GM12878 (cell line): ENCODE data around the gene CSH1. TPM values are rescaled to one million over a fixed set of nuclear protein-coding genes. Genes with fewer than 3 reads are reported as not detected.

Experiments
- ATAC-seq: fragments of 200-7000 bp; cut with Tn5 transposase; 3 replicates; pipeline ENCODE4 v1.9.1; 2020; ENCODE audit warnings: mild to moderate bottlenecking, moderate library complexity
- BruUV-seq: library from RNA; stranded (reverse); fragments of 400-500 nt; replicated peaks from 2 replicates; lab custom pipeline; 2021; lab: Mats Ljungman, UMichigan
- CTCF ChIA-PET: fragments of 300-600 bp; sonication (Branson Sonifier 250); formaldehyde crosslinking; extraction: SDS; loops from one replicate; lab custom pipeline; 2021; ENCODE audit warnings: inconsistent platforms; lab: Yijun Ruan, JAX
- POLR2A ChIA-PET: fragments of 350-600 bp; formaldehyde crosslinking; extraction: SDS; loops from one replicate; lab custom pipeline; 2021; ENCODE audit warnings: inconsistent platforms; lab: Charles Lee
- RAD21 ChIA-PET: fragments of 300-600 bp; sonication (Branson Sonifier 250); formaldehyde crosslinking; loops from one replicate; lab custom pipeline; 2023; ENCODE audit warnings: antibody characterized with exemption; ENCODE audit not compliant: unreplicated experiment; lab: Charles Lee
- SMC1A ChIA-PET: fragments of 300-600 bp; sonication (Branson Sonifier 250); formaldehyde crosslinking; loops from one replicate; lab custom pipeline; 2023; ENCODE audit not compliant: unreplicated experiment, uncharacterized antibody; lab: Charles Lee
- DNase-seq: peaks from one replicate; pipeline ENCODE4 v3.0.0-alpha.2; 2011; ENCODE audit warnings: low read depth, low spot score
- FAIRE-seq: peaks from 3 replicates; lab custom pipeline; 2011; peaks lifted over from hg19 to GRCh38; lab: Jason Lieb, UNC
- H2AFZ ChIP-seq: 2 replicates; pipeline ENCODE4 v1.6.0; 2011; ENCODE audit warnings: low read depth, low read length, control low read depth; ENCODE audit not compliant: control insufficient read depth
- H3K27ac ChIP-seq: 2 replicates; pipeline ENCODE4 v1.5.1; 2011; ENCODE audit warnings: control low read depth; ENCODE audit not compliant: control insufficient read depth, insufficient read depth
- H3K27me3 ChIP-seq, 2 experiments: replicated peaks in 1 of 2; 2 replicates each; pipeline versions ENCODE4 v1.6.0 to v1.6.1; 2011; ENCODE audit warnings: low read length in 1 of 2; ENCODE audit not compliant: control insufficient read depth in 2 of 2, insufficient read depth in 2 of 2
- H3K36me3 ChIP-seq, 2 experiments: 2 replicates each; pipeline ENCODE4 v1.5.1; 2011; ENCODE audit warnings: low read length in 1 of 2; ENCODE audit not compliant: control insufficient read depth in 2 of 2, insufficient read depth in 2 of 2
- H3K4me1 ChIP-seq: 2 replicates; pipeline ENCODE4 v1.6.1; 2011; ENCODE audit warnings: mild to moderate bottlenecking, low read length, moderate library complexity, mixed read lengths; ENCODE audit not compliant: control insufficient read depth, insufficient read depth
- H3K4me2 ChIP-seq: 2 replicates; pipeline ENCODE4 v1.6.0; 2011; ENCODE audit warnings: control low read depth; ENCODE audit not compliant: control insufficient read depth, insufficient read depth
- H3K4me3 ChIP-seq: fragments of 200-600 bp; sonication (generic); 2 replicates; pipeline ENCODE4 v1.5.1; 2016
- H3K79me2 ChIP-seq: 2 replicates; pipeline ENCODE4 v1.6.0; 2011; ENCODE audit warnings: low read length; ENCODE audit not compliant: control insufficient read depth, insufficient read depth
- H3K9ac ChIP-seq: 2 replicates; pipeline ENCODE4 v1.8.0; 2011; ENCODE audit warnings: low read length, control low read depth, mixed read lengths; ENCODE audit not compliant: control insufficient read depth, insufficient read depth
- H3K9me3 ChIP-seq: replicated peaks from 3 replicates; pipeline ENCODE4 v1.5.1; 2011; ENCODE audit warnings: mild to moderate bottlenecking, low read length; ENCODE audit not compliant: control insufficient read depth, insufficient read depth
- H4K20me1 ChIP-seq: 2 replicates; pipeline ENCODE4 v1.6.0; 2011; ENCODE audit not compliant: control insufficient read depth, insufficient read depth
- CEBPB ChIP-seq, 2 experiments: fragments of 150-350 bp in 1 of 2; IDR thresholded peaks; 2 replicates each; pipeline ENCODE4 v1.6.1; 2012 to 2014; ENCODE audit warnings: low read depth in 2 of 2, low read length in 2 of 2, borderline replicate concordance in 1 of 2, inconsistent platforms in 1 of 2
- DPF2 ChIP-seq: fragments of 450-650 bp; IDR thresholded peaks from 2 replicates; pipeline ENCODE4 v1.6.1; 2017; ENCODE audit warnings: mild to moderate bottlenecking
- EGR1 ChIP-seq, 2 experiments: IDR thresholded peaks; 1 replicate in 1 of 2; 2 replicates in 1 of 2; pipeline ENCODE4 v1.6.1; 2011 to 2012; ENCODE audit warnings: low read depth in 2 of 2, low read length in 2 of 2, borderline replicate concordance in 1 of 2, mild to moderate bottlenecking in 1 of 2, moderate library complexity in 1 of 2
- ETV6 ChIP-seq, 2 experiments: fragments of 450-650 bp in 1 of 2; IDR thresholded peaks in 1 of 2; conservative IDR thresholded peaks in 1 of 2; 2 replicates each; pipeline ENCODE4 v1.6.1; 2014; ENCODE audit warnings: antibody characterized with exemption in 1 of 2, borderline replicate concordance in 1 of 2, low read depth in 1 of 2, mild to moderate bottlenecking in 1 of 2, moderate library complexity in 1 of 2
- FOXM1 ChIP-seq: IDR thresholded peaks from 2 replicates; pipeline ENCODE4 v1.6.1; 2012; ENCODE audit warnings: low read depth, mild to moderate bottlenecking, inconsistent platforms, low read length, moderate library complexity
- PBX3 ChIP-seq: IDR thresholded peaks from 2 replicates; pipeline ENCODE4 v1.6.1; 2011; ENCODE audit warnings: mild to moderate bottlenecking, low read depth, low read length, moderate library complexity; ENCODE audit not compliant: insufficient replicate concordance
- TARDBP ChIP-seq: IDR thresholded peaks from 2 replicates; pipeline ENCODE4 v1.6.1; 2016; ENCODE audit warnings: borderline replicate concordance
- ZSCAN29 ChIP-seq: fragments of 450-650 bp; IDR thresholded peaks from 2 replicates; pipeline ENCODE4 v1.6.1; 2017; ENCODE audit warnings: mild to moderate bottlenecking, moderate library complexity
- ZZZ3 ChIP-seq: IDR thresholded peaks from 2 replicates; pipeline ENCODE4 v1.6.1; 2011; ENCODE audit warnings: low read depth; ENCODE audit not compliant: control insufficient read depth, insufficient read length
- WGBS: methylation state at CpG from one replicate; pipeline ENCODE4 v1.1.6; 2016; ENCODE audit warnings: low lambda C conversion rate; ENCODE audit not compliant: insufficient replicate concordance, insufficient coverage; ENCODE audit errors: missing lambda C conversion rate; 5-methylcytosine and 5-hydroxymethylcytosine counted together
- in situ Hi-C: fragments of 300-500 bp; cut with MboI; formaldehyde crosslinking; loops from 9 replicates; pipeline ENCODE4 v1.14.3; 2018; ENCODE audit warnings: mixed read lengths
- intact Hi-C: fragments of 100-400 bp; cut with micrococcal nuclease; formaldehyde crosslinking; loops from one replicate; pipeline ENCODE4 v1.14.2; 2022; ENCODE audit not compliant: unreplicated experiment
- polyA plus RNA-seq, 11 experiments: library from polyadenylated mRNA; depleted of rRNA in 4 of 11; unstranded in 6 of 11; stranded (reverse) in 5 of 11; fragments of >200 nt; fragmentation: Nextera tagmentation in 4 of 11; fragmentation: Illumina TruSeq in 1 of 11; extraction: Ambion mirVana in 4 of 11; extraction: Trizol in 1 of 11; gene quantifications; 1 replicate in 1 of 11; 2 replicates in 10 of 11; pipeline versions ENCODE4 v1.2.1 to v1.2.3, GENCODE V29; 2011 to 2016; ENCODE audit warnings: inconsistent platforms in 2 of 11, missing spikeins in 2 of 11, low read depth in 1 of 11
- small RNA-seq: library from RNA; depleted of rRNA; stranded (forward); fragments of <200 nt; gene quantifications from one replicate; pipeline ENCODE3, GENCODE V24; 2014
- total RNA-seq, 4 experiments: library from RNA; depleted of rRNA in 3 of 4; stranded (reverse); fragments of >200 nt in 3 of 4; fragmentation: Illumina TruSeq in 1 of 4; extraction: Trizol in 1 of 4; gene quantifications; 2 replicates each; pipeline versions ENCODE4 v1.2.1 to v1.2.3, GENCODE V29; 2013 to 2021

CSH1 gene
- total and polyA plus RNA-seq, 10 of the 15 experiments (the other 5 are each of a cell fraction or from before 2014, with no cell fraction given): not detected

- no peak for TF ChIP-seq TARDBP
- no peak for TF ChIP-seq ETV6 (conservative IDR thresholded peaks at IDR 0.05 in 1 of 2, IDR thresholded peaks at IDR 0.05 in 1 of 2; ENCODE audit: borderline replicate concordance in 1 of 2, low read depth in 1 of 2)
- no peak for TF ChIP-seq EGR1 (IDR thresholded peaks at IDR 0.05; ENCODE audit: borderline replicate concordance in 1 of 2, low read depth in 2 of 2, low read length in 2 of 2)
- TF ChIP-seq ZZZ3: no peak
- no peak for TF ChIP-seq CEBPB (IDR thresholded peaks at IDR 0.05; ENCODE audit: borderline replicate concordance in 1 of 2, low read depth in 2 of 2, low read length in 2 of 2)
- TF ChIP-seq PBX3: no peak
- TF ChIP-seq ZSCAN29: no peak
- TF ChIP-seq, all 136 proteins: peak for 0
These were observed 48.7 kb downstream of the CSH1 start (continued) for GRCh38 chr17:63847525-63848249.

- no peak overlapping the region for H2AFZ ChIP-seq
- H3K9ac ChIP-seq: no peak overlapping the region
- ChIA-PET POLR2A (no interaction called here), SMC1A (no interaction called here)
- no peak for TF ChIP-seq DPF2
- TF ChIP-seq FOXM1: no peak
- TF ChIP-seq, all 136 proteins: peak for 0
- DNase-seq: no peak
- FAIRE-seq: no peak
- Histone ChIP-seq H3K27ac (no peak overlapping the region), H3K79me2 (peaks cover 23% of the 10 kb centered on the region), H3K36me3 (no peaks in the 10 kb centered on the region), H4K20me1 (no peaks in the 10 kb centered on the region), H3K9me3 (peaks cover 5% of the 10 kb centered on the region; the same call in 2 of the 3 replicates), H3K4me2 (no peak overlapping the region), H3K4me3 (no peak overlapping the region), H3K27me3 (no peaks in the 10 kb centered on the region), H3K4me1 (peaks cover 20% of the 10 kb centered on the region)
- ChIA-PET CTCF (interaction anchor here (0.6 to 7.0 kb wide), 4 partner anchors 15 to 435 kb away, joined by 3 to 51 read pairs (median 4); no protein-coding TSS in a partner anchor), RAD21 (no interaction called here)
- BruUV-seq: no TSS peak
- no peak for ATAC-seq
- in situ Hi-C loops: loop anchor here (10.0 to 25.0 kb wide), 2 partner anchors 408 to 659 kb away; partner anchors contain the start of genes CEP95, CYB561 and DDX5
- intact Hi-C loops: no loop called here
- WGBS: 56% methylated on average over 1 of the region's 1 CpG
These were observed 50.9 kb downstream of the CSH1 start for GRCh38 chr17:63845509-63845908.

Small RNA genes within 50 kb of the gene (small RNA-seq; reads per million reads assigned to genes)
- gene AC040958.1 (not detected), gene AC127029.1 (not detected), gene GH1 (not detected)

Other genes starting within 250 kb of the CSH1 start
Only the 7 nearest of the 16 such genes appear.
- gene FTSJ3, start 68.9 kb downstream of the CSH1 start, total RNA-seq (2014; rRNA removed): 48.9 and 57.5 TPM in 2 replicates
- 46.9 and 47.0 TPM in 2 replicates for gene FTSJ3, start 68.9 kb downstream of the CSH1 start, total RNA-seq (2014; rRNA removed; fragmentation: Illumina TruSeq; extraction: Trizol)
- 46.7 and 54.0 TPM in 2 replicates for gene FTSJ3, start 68.9 kb downstream of the CSH1 start, total RNA-seq (2021)
- gene FTSJ3, start 68.9 kb downstream of the CSH1 start, polyA plus RNA-seq (2011; rRNA removed): 35.9 and 38.4 TPM in 2 replicates
- gene FTSJ3, start 68.9 kb downstream of the CSH1 start, polyA plus RNA-seq (2014; fragmentation: Illumina TruSeq; extraction: Trizol): 50.5 and 54.9 TPM in 2 replicates
- 10 to 100 TPM; 17.2 to 34.2 TPM for gene FTSJ3, start 68.9 kb downstream of the CSH1 start, polyA plus RNA-seq (2014; fragmentation: Nextera tagmentation; extraction: Ambion mirVana)
- gene FTSJ3, start 68.9 kb downstream of the CSH1 start, polyA plus RNA-seq (2014; rRNA removed): 42.6 TPM in 2 replicates
- gene FTSJ3, start 68.9 kb downstream of the CSH1 start, polyA plus RNA-seq (2016; fragmentation: Nextera tagmentation; extraction: Ambion mirVana): 10 to 100 TPM; 71.0 to 79.2 TPM
- gene SMARCD2, start 53.9 kb downstream of the CSH1 start, total RNA-seq (2014; rRNA removed): 111 and 112 TPM in 2 replicates
- gene SMARCD2, start 53.9 kb downstream of the CSH1 start, total RNA-seq (2014; rRNA removed; fragmentation: Illumina TruSeq; extraction: Trizol): 53.4 and 55.6 TPM in 2 replicates
- gene SMARCD2, start 53.9 kb downstream of the CSH1 start, total RNA-seq (2021): 95.3 and 97.9 TPM in 2 replicates
- gene SMARCD2, start 53.9 kb downstream of the CSH1 start, polyA plus RNA-seq (2011; rRNA removed): 33.4 and 78.4 TPM in 2 replicates
- gene SMARCD2, start 53.9 kb downstream of the CSH1 start, polyA plus RNA-seq (2014; fragmentation: Illumina TruSeq; extraction: Trizol): 56.1 and 71.5 TPM in 2 replicates
- 1 to 10 TPM; 2.4 to 5.6 TPM for gene SMARCD2, start 53.9 kb downstream of the CSH1 start, polyA plus RNA-seq (2014; fragmentation: Nextera tagmentation; extraction: Ambion mirVana)
- 72.7 and 80.6 TPM in 2 replicates for gene SMARCD2, start 53.9 kb downstream of the CSH1 start, polyA plus RNA-seq (2014; rRNA removed)
- 10 to 100 TPM; 13.7 to 47.8 TPM for gene SMARCD2, start 53.9 kb downstream of the CSH1 start, polyA plus RNA-seq (2016; fragmentation: Nextera tagmentation; extraction: Ambion mirVana)
- not detected in 2 replicates for gene CSH2, start 22.9 kb downstream of the CSH1 start, total RNA-seq (2014; rRNA removed)
- gene CSH2, start 22.9 kb downstream of the CSH1 start, total RNA-seq (2014; rRNA removed; fragmentation: Illumina TruSeq; extraction: Trizol): not detected in 2 replicates
- gene CSH2, start 22.9 kb downstream of the CSH1 start, total RNA-seq (2021): not detected in 2 replicates
- not detected in 2 replicates for gene CSH2, start 22.9 kb downstream of the CSH1 start, polyA plus RNA-seq (2011; rRNA removed)
- not detected in 2 replicates for gene CSH2, start 22.9 kb downstream of the CSH1 start, polyA plus RNA-seq (2014; fragmentation: Illumina TruSeq; extraction: Trizol)
- not detected for gene CSH2, start 22.9 kb downstream of the CSH1 start, polyA plus RNA-seq (2014; fragmentation: Nextera tagmentation; extraction: Ambion mirVana)
- not detected in 2 replicates for gene CSH2, start 22.9 kb downstream of the CSH1 start, polyA plus RNA-seq (2014; rRNA removed)
- gene CSH2, start 22.9 kb downstream of the CSH1 start, polyA plus RNA-seq (2016; fragmentation: Nextera tagmentation; extraction: Ambion mirVana): not detected
- gene GH2, start 14.6 kb downstream of the CSH1 start, total RNA-seq (2014; rRNA removed): not detected in 2 replicates
- not detected in 2 replicates for gene GH2, start 14.6 kb downstream of the CSH1 start, total RNA-seq (2014; rRNA removed; fragmentation: Illumina TruSeq; extraction: Trizol)
- not detected in 2 replicates for gene GH2, start 14.6 kb downstream of the CSH1 start, total RNA-seq (2021)
- not detected in 2 replicates for gene GH2, start 14.6 kb downstream of the CSH1 start, polyA plus RNA-seq (2011; rRNA removed)
- gene GH2, start 14.6 kb downstream of the CSH1 start, polyA plus RNA-seq (2014; fragmentation: Illumina TruSeq; extraction: Trizol): not detected in 2 replicates
- not detected for gene GH2, start 14.6 kb downstream of the CSH1 start, polyA plus RNA-seq (2014; fragmentation: Nextera tagmentation; extraction: Ambion mirVana)
- not detected in 2 replicates for gene GH2, start 14.6 kb downstream of the CSH1 start, polyA plus RNA-seq (2014; rRNA removed)
- not detected for gene GH2, start 14.6 kb downstream of the CSH1 start, polyA plus RNA-seq (2016; fragmentation: Nextera tagmentation; extraction: Ambion mirVana)
- gene CSHL1, start 14.7 kb upstream of the CSH1 start, total RNA-seq (2014; rRNA removed): not detected in 2 replicates
- not detected in 2 replicates for gene CSHL1, start 14.7 kb upstream of the CSH1 start, total RNA-seq (2014; rRNA removed; fragmentation: Illumina TruSeq; extraction: Trizol)
- gene CSHL1, start 14.7 kb upstream of the CSH1 start, total RNA-seq (2021): not detected in 2 replicates
- not detected in 2 replicates for gene CSHL1, start 14.7 kb upstream of the CSH1 start, polyA plus RNA-seq (2011; rRNA removed)
- not detected in 2 replicates for gene CSHL1, start 14.7 kb upstream of the CSH1 start, polyA plus RNA-seq (2014; fragmentation: Illumina TruSeq; extraction: Trizol)
- not detected for gene CSHL1, start 14.7 kb upstream of the CSH1 start, polyA plus RNA-seq (2014; fragmentation: Nextera tagmentation; extraction: Ambion mirVana)
- not detected in 2 replicates for gene CSHL1, start 14.7 kb upstream of the CSH1 start, polyA plus RNA-seq (2014; rRNA removed)
- gene CSHL1, start 14.7 kb upstream of the CSH1 start, polyA plus RNA-seq (2016; fragmentation: Nextera tagmentation; extraction: Ambion mirVana): not detected
- not detected in 2 replicates for gene GH1, start 22.3 kb upstream of the CSH1 start, total RNA-seq (2014; rRNA removed)
- not detected in 2 replicates for gene GH1, start 22.3 kb upstream of the CSH1 start, total RNA-seq (2014; rRNA removed; fragmentation: Illumina TruSeq; extraction: Trizol)
- gene GH1, start 22.3 kb upstream of the CSH1 start, total RNA-seq (2021): not detected in 2 replicates
- gene GH1, start 22.3 kb upstream of the CSH1 start, polyA plus RNA-seq (2011; rRNA removed): 0.27 and 0.42 TPM in 2 replicates
- not detected in 2 replicates for gene GH1, start 22.3 kb upstream of the CSH1 start, polyA plus RNA-seq (2014; fragmentation: Illumina TruSeq; extraction: Trizol)
- gene GH1, start 22.3 kb upstream of the CSH1 start, polyA plus RNA-seq (2014; fragmentation: Nextera tagmentation; extraction: Ambion mirVana): under 1 TPM in 1 of 2 experiments, not detected in 1; 0.13 TPM
- not detected in 2 replicates for gene GH1, start 22.3 kb upstream of the CSH1 start, polyA plus RNA-seq (2014; rRNA removed)
- not detected for gene GH1, start 22.3 kb upstream of the CSH1 start, polyA plus RNA-seq (2016; fragmentation: Nextera tagmentation; extraction: Ambion mirVana)
- 95.9 and 99.0 TPM in 2 replicates for gene CD79B, start 35.8 kb upstream of the CSH1 start, total RNA-seq (2014; rRNA removed)
- 59.0 and 63.4 TPM in 2 replicates for gene CD79B, start 35.8 kb upstream of the CSH1 start, total RNA-seq (2014; rRNA removed; fragmentation: Illumina TruSeq; extraction: Trizol)
- 102 and 113 TPM in 2 replicates for gene CD79B, start 35.8 kb upstream of the CSH1 start, total RNA-seq (2021)
- 82.8 and 148 TPM in 2 replicates for gene CD79B, start 35.8 kb upstream of the CSH1 start, polyA plus RNA-seq (2011; rRNA removed)
- 52.1 and 60.2 TPM in 2 replicates for gene CD79B, start 35.8 kb upstream of the CSH1 start, polyA plus RNA-seq (2014; fragmentation: Illumina TruSeq; extraction: Trizol)
- 10 to 100 TPM; 17.5 to 48.8 TPM for gene CD79B, start 35.8 kb upstream of the CSH1 start, polyA plus RNA-seq (2014; fragmentation: Nextera tagmentation; extraction: Ambion mirVana)
- 91.4 and 98.4 TPM in 2 replicates for gene CD79B, start 35.8 kb upstream of the CSH1 start, polyA plus RNA-seq (2014; rRNA removed)
- 10 to 100 TPM; 77.5 to 80.6 TPM for gene CD79B, start 35.8 kb upstream of the CSH1 start, polyA plus RNA-seq (2016; fragmentation: Nextera tagmentation; extraction: Ambion mirVana)